Spleen (tissue), 7 donors: Measurements from ENCODE around the gene ZNF747.

Experiments
- CTCF ChIP-seq, 11 experiments: fragments of 200-600 bp in 7 of 11; fragments of 450-650 bp in 4 of 11; sonication (generic) in 4 of 11; IDR thresholded peaks in 8 of 11; conservative IDR thresholded peaks in 3 of 11; 1 replicate in 7 of 11; 2 replicates in 4 of 11; pipeline versions ENCODE4 v1.4.0 to v1.8.0; 2016 to 2021; ENCODE audit warnings: antibody characterized with exemption in 11 of 11, inconsistent platforms in 4 of 11, mild to moderate bottlenecking in 1 of 11
- POLR2A ChIP-seq, 3 donors: fragments of 450-650 bp; IDR thresholded peaks; one replicate each; pipeline ENCODE4 v1.5.1; 2017; ENCODE audit warnings: antibody characterized with exemption in 3 of 3, mild to moderate bottlenecking in 1 of 3
- donor health status: DM: no; HTN: no; CAD: no; lungs with moderate emphysema.
- donor health status: DM: no; HTN: no; CAD: no.
- donor health status: DM: no; HTN: no; CAD: no.

- TF ChIP-seq POLR2A (IDR thresholded peaks at IDR 0.05) (no peak), CTCF (IDR thresholded peaks at IDR 0.05 in 8 of 11, conservative IDR thresholded peaks at IDR 0.05 in 3 of 11) (no peak)
Observed at GRCh38 chr16:30521873-30522641, 12.6 kb downstream of the ZNF747 start.
